Caco-2 (cell line): Measurements from ENCODE around the gene LORICRIN. TPM values are rescaled to one million over a fixed set of nuclear protein-coding genes. Genes with fewer than 3 reads are reported as not detected.
A peak's percentile ranks its signal among the peaks of the same experiment; 100 is the strongest.
"Not testable (repeated sequence)": the region's sequence is repeated elsewhere in the genome, so short reads cannot be mapped to it uniquely, and the experiment has no call there.

Experiments used
- BruUV-seq: library from RNA; stranded (reverse); fragments of 400-500 nt; replicated peaks from 2 replicates; lab custom pipeline; 2021; lab: Mats Ljungman, UMichigan
- CTCF ChIA-PET: fragments of 300-600 bp; sonication (Branson Sonifier 250); formaldehyde crosslinking; loops from one replicate; lab custom pipeline; 2022; ENCODE audit warnings: antibody characterized with exemption; lab: Charles Lee
- POLR2A ChIA-PET: fragments of 300-600 bp; sonication (Branson Sonifier 250); formaldehyde crosslinking; loops from one replicate; lab custom pipeline; 2022; ENCODE audit warnings: antibody characterized with exemption; lab: Charles Lee
- DNase-seq, 2 experiments: peaks; one replicate each; pipeline versions ENCODE4 v3.0.0 to v3.0.0-alpha.2; 2020 to 2022
- H3K27me3 ChIP-seq: replicated peaks from 2 replicates; pipeline ENCODE4 v1.6.0; 2011; ENCODE audit warnings: low read length; ENCODE audit not compliant: control insufficient read depth, insufficient read depth
- H3K36me3 ChIP-seq: 2 replicates; pipeline ENCODE4 v1.5.1; 2011; ENCODE audit warnings: low read length; ENCODE audit not compliant: control insufficient read depth, insufficient read depth
- H3K4me1 ChIP-seq: fragments of 250-450 bp; sonication (Bioruptor Pico); 2 replicates; pipeline ENCODE4 v1.5.1; 2020; ENCODE audit warnings: mild to moderate bottlenecking
- H3K4me3 ChIP-seq: 2 replicates; pipeline ENCODE4 v1.5.1; 2011; ENCODE audit warnings: low read depth, mild to moderate bottlenecking, control low read depth, low read length
- H3K9me3 ChIP-seq: fragments of 250-450 bp; sonication (Bioruptor Pico); 2 replicates; pipeline ENCODE4 v1.5.1; 2020; ENCODE audit warnings: mild to moderate bottlenecking, moderate library complexity
- H3K27ac Mint-ChIP-seq: one replicate; pipeline ENCODE4 v1.8.0; 2022; ENCODE audit warnings: mixed read lengths; ENCODE audit not compliant: unreplicated experiment
- H3K27me3 Mint-ChIP-seq: one replicate; pipeline ENCODE4 v1.8.0; 2022; ENCODE audit warnings: mixed read lengths; ENCODE audit not compliant: insufficient read depth, unreplicated experiment
- H3K36me3 Mint-ChIP-seq: one replicate; pipeline ENCODE4 v1.8.0; 2022; ENCODE audit warnings: mild to moderate bottlenecking, mixed read lengths; ENCODE audit not compliant: insufficient read depth, unreplicated experiment
- H3K4me1 Mint-ChIP-seq: one replicate; pipeline ENCODE4 v1.8.0; 2022; ENCODE audit warnings: low read depth, mixed read lengths; ENCODE audit not compliant: unreplicated experiment
- H3K4me3 Mint-ChIP-seq: one replicate; pipeline ENCODE4 v1.8.0; 2022; ENCODE audit warnings: mild to moderate bottlenecking, moderate library complexity, mixed read lengths; ENCODE audit not compliant: unreplicated experiment
- H3K9me3 Mint-ChIP-seq: one replicate; pipeline ENCODE4 v1.8.0; 2022; ENCODE audit warnings: mixed read lengths; ENCODE audit not compliant: unreplicated experiment
- CTCF ChIP-seq, 2 experiments: fragments of 200-600 bp in 1 of 2; IDR thresholded peaks; 1 replicate in 1 of 2; 2 replicates in 1 of 2; pipeline versions ENCODE4 v1.5.1 to v1.8.0; 2011 to 2022; ENCODE audit warnings: antibody characterized with exemption in 1 of 2, control low read depth in 1 of 2, inconsistent platforms in 1 of 2, low read depth in 1 of 2, low read length in 1 of 2, mild to moderate bottlenecking in 1 of 2, moderate library complexity in 1 of 2; ENCODE audit not compliant: insufficient read depth in 1 of 2, severe bottlenecking in 1 of 2, unreplicated experiment in 1 of 2
- intact Hi-C: fragments of 100-400 bp; cut with micrococcal nuclease; formaldehyde crosslinking; loops from one replicate; pipeline ENCODE4 v1.10.0; 2022; ENCODE audit not compliant: unreplicated experiment
- total RNA-seq: library from RNA; stranded (reverse); gene quantifications from 2 replicates; pipeline ENCODE4 v1.2.3, GENCODE V29; 2022

The LORICRIN gene
- total RNA-seq, 1 experiment from 2014 or later = not detected

- peaks cover 26% of the 10 kb centered on the region for H3K27me3 Mint-ChIP-seq
- H3K4me3 ChIP-seq = no peak overlapping the region
- no peaks in the 10 kb centered on the region for H3K4me1 ChIP-seq
- BruUV-seq = no TSS peak
- no peaks in the 10 kb centered on the region for H3K9me3 Mint-ChIP-seq
- POLR2A ChIA-PET = no interaction called here
- no peak overlapping the region for H3K27ac Mint-ChIP-seq
- no peak for TF ChIP-seq CTCF (IDR thresholded peaks at IDR 0.05; ENCODE audit: insufficient read depth in 1 of 2, low read depth in 1 of 2, low read length in 1 of 2, severe bottlenecking in 1 of 2, unreplicated experiment in 1 of 2)
- CTCF ChIA-PET = interaction anchor here (0.7 kb wide), 1 partner anchor 68 kb away, joined by 3 read pairs; no protein-coding TSS in a partner anchor
- intact Hi-C loops = no loop called here
- H3K4me1 Mint-ChIP-seq = no peaks in the 10 kb centered on the region
- H3K36me3 ChIP-seq = no peaks in the 10 kb centered on the region
- no peaks in the 10 kb centered on the region; the same call in 1 of the 2 replicates for H3K27me3 ChIP-seq
- H3K9me3 ChIP-seq = no peaks in the 10 kb centered on the region
- no peak for DNase-seq
- H3K36me3 Mint-ChIP-seq = no peaks in the 10 kb centered on the region
- H3K4me3 Mint-ChIP-seq = no peak overlapping the region
These were observed 38.7 kb upstream of the LORICRIN start for GRCh38 chr1:153220606-153221303.

- not testable (repeated sequence) for BruUV-seq
- peaks cover 22% of the 10 kb centered on the region for H3K27me3 Mint-ChIP-seq
These were observed 36.2 kb upstream of the LORICRIN start for GRCh38 chr1:153223040-153223891.

More at GRCh38 chr1:153223040-153223891, 36.2 kb upstream of the LORICRIN start:
- H3K4me1 ChIP-seq, H3K4me3 Mint-ChIP-seq, CTCF ChIA-PET, H3K9me3 Mint-ChIP-seq, H3K36me3 ChIP-seq, POLR2A ChIA-PET, H3K36me3 Mint-ChIP-seq, H3K27ac Mint-ChIP-seq, H3K4me3 ChIP-seq, H3K27me3 ChIP-seq, H3K9me3 ChIP-seq, H3K4me1 Mint-ChIP-seq: not testable (repeated sequence)
- intact Hi-C loops = loop anchor here (1.0 kb wide), 3 partner anchors 31 to 353 kb away; no protein-coding TSS in a partner anchor
- TF ChIP-seq CTCF (IDR thresholded peaks at IDR 0.05; ENCODE audit: insufficient read depth in 1 of 2, low read depth in 1 of 2, low read length in 1 of 2, severe bottlenecking in 1 of 2, unreplicated experiment in 1 of 2) = peak; percentile 61 to 65
- DNase-seq = peak; percentile 72 to 74
